ENCODE results near the gene NEU1. TPM values are rescaled to one million over a fixed set of nuclear protein-coding genes. Genes with fewer than 3 reads are reported as not detected.
"Not testable (repeated sequence)": the region's sequence is repeated elsewhere in the genome, so short reads cannot be mapped to it uniquely, and the experiment has no call there.

NEU1 gene
- 10 to 100 TPM; 20.8 to 42.7 (median 38.1) TPM for total RNA-seq

DNA sequence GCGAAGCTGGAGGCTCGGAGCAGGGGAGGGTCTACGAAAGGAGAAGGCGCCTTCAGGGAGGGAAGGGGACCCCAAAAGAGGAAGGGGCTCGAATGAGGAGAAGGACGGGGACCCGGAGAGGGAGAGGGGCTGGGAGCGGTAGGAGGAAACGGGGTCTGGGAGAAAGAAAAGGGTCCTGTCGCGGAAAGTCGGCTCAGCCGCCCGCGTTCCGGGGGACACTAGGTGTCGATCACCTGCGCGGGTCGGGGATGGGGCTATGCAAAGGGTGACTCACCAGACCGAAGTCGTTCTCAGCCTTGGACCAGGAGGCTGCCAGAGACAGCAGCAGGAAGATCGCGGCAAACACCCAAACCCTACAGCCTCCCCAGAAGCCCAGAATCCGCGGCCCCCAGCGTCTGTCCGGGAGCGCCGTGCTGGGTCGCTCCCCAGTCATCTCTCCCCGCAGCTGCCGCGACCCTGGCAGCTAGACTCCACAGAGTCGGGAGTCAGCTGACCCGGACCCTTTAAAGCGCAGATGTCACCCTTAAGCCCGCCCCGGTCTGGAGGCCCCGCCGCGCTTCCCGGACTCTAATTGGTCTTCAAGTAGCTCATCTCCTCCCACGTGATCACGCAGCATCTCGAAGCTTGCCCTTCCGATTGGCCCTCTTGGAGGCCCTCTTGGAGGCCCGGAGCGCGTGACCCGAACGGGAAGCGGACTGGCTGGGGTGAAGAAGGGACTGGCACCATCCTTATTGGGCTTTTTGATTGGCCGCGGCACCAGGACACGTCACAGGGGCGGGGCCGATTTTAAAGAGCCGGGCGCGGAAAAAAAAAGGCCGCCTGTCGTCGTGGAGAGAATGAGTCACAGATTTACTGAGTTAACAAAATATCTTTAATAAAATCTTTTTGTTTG is at the start of gene NEU1:
NEU1 (minus strand) TSS at position 478 of the 892 bp plus-strand sequence; CDS start at position 433, 45 bp downstream.
- peaks cover 20 to 22% of the 10 kb centered on the region in 2 donors for H3K4me1 ChIP-seq
- in situ Hi-C loops (cut with MboI; ENCODE audit: low sequenced_read_pairs in 4 of 4), result loop anchor here in 1 of 4 donors (25.0 kb wide), 1 partner anchor 1425 kb away; the partner anchor contains the start of genes B3GALT4, PFDN6, RGL2 and WDR46
- intact Hi-C loops (cut with DNase I; ENCODE audit: low total_unique reads), result loop anchor here (1.0 to 10.0 kb wide), 6 partner anchors 28 to 315 kb away; partner anchors contain the start of genes ATP6V1G2, CSNK2B, EHMT2 and NFKBIL1
- peak within 1 kb of the TSS; percentile 83 to 91 (median 88) for H3K27ac ChIP-seq
- DNase-seq (peak; percentile 100), ATAC-seq (peak; percentile 97)
- no peaks in the 10 kb centered on the region for H3K9me3 ChIP-seq
- peaks cover 0 to 36% of the 10 kb centered on the region in 2 donors for H3K36me3 ChIP-seq
- no peaks in the 10 kb centered on the region for H3K27me3 ChIP-seq
- peak within 1 kb of the TSS; percentile 69 to 92 (median 82) for H3K4me3 ChIP-seq
- peak; percentile 97 to 99 for TF ChIP-seq POLR2A (IDR thresholded peaks at IDR 0.05)
- TF ChIP-seq, protein P1, sequence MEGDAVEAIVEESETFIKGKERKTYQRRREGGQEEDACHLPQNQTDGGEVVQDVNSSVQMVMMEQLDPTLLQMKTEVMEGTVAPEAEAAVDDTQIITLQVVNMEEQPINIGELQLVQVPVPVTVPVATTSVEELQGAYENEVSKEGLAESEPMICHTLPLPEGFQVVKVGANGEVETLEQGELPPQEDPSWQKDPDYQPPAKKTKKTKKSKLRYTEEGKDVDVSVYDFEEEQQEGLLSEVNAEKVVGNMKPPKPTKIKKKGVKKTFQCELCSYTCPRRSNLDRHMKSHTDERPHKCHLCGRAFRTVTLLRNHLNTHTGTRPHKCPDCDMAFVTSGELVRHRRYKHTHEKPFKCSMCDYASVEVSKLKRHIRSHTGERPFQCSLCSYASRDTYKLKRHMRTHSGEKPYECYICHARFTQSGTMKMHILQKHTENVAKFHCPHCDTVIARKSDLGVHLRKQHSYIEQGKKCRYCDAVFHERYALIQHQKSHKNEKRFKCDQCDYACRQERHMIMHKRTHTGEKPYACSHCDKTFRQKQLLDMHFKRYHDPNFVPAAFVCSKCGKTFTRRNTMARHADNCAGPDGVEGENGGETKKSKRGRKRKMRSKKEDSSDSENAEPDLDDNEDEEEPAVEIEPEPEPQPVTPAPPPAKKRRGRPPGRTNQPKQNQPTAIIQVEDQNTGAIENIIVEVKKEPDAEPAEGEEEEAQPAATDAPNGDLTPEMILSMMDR (IDR thresholded peaks at IDR 0.05 in 4 of 5, conservative IDR thresholded peaks at IDR 0.05 in 1 of 5), result no peak

DNA sequence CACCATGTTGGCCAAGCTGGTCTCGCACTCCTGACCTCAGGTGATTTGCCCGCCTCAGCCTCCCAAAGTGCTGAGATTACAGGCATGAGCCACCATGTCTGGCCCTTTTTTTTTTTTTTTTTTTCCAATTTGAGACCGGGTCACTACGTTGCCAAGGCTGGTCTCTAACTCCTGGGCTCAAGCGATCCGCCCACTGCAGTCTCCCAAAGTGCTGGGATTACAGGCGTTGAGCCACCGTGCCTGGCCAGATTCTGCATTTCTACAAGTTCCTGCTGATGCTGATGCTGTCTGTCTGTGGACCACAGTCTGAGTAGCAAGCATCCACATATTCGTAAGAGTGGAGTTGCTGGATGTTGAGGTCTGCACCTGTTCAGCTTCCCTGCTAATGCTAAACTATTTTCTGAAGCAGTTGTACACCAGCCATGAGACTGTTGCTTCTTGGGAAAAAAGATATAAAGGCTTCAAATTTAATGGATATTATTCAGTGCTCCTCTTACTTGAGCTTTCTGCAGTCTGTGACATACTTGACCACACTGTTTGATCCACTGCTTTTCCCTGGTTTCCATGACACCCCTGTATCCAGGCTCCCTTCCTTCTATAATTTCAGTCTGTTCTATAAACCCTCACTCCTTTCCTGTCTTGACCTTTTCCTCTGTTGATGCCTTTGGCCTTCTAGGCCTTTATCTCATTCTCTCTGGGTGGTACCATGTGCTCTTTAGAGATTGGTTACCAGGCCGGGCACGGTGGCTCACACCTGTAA is 49.4 kb upstream of the NEU1 start:
- DNase-seq, result no peak
- in situ Hi-C loops (cut with MboI; ENCODE audit: low sequenced_read_pairs in 4 of 4), result no loop called here

DNA sequence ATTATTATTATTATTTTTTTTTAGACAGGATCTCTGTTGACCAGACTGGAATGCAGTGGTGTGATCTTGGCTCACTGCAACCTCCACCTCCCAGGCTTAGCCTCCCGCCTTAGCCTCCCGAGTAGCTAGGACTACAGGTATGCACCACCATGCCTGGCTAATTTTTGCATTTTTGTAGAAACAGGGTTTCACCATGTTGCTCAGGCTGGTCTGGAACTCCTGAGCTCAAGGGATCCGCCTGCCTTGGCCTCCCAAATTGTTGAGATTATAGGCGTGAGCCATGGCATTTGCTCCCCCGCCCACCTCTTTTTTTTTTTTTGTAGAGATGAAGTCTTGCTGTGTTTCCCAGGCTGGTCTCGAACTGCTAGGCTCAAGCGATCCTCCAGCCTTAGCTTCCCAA is 46.7 kb upstream of the NEU1 start:
- ATAC-seq; H3K4me1 ChIP-seq; intact Hi-C loops (cut with DNase I; ENCODE audit: low total_unique reads); DNase-seq; H3K27ac ChIP-seq; H3K36me3 ChIP-seq; H3K4me3 ChIP-seq; H3K27me3 ChIP-seq; H3K9me3 ChIP-seq: not testable (repeated sequence)
- in situ Hi-C loops (cut with MboI; ENCODE audit: low sequenced_read_pairs in 4 of 4), result loop anchor here in 2 of 4 donors (10.0 kb wide), 1 partner anchor 46 kb away; the partner anchor contains the start of genes NELFE (in 2 of the 2) and SKIC2 (in 2 of the 2)

More for the DNA sequence above, 49.4 kb upstream of the NEU1 start:
- intact Hi-C loops (cut with DNase I; ENCODE audit: low total_unique reads), result no loop called here
- Histone ChIP-seq H3K4me3 (no peak overlapping the region), H3K27me3 (no peaks in the 10 kb centered on the region), H3K9me3 (no peaks in the 10 kb centered on the region), H3K4me1 (no peaks in the 10 kb centered on the region), H3K36me3 (no peaks in the 10 kb centered on the region), H3K27ac (no peak overlapping the region)
- ATAC-seq, result no peak
- TF ChIP-seq, protein P1 (IDR thresholded peaks at IDR 0.05 in 4 of 5, conservative IDR thresholded peaks at IDR 0.05 in 1 of 5), result no peak
- no peak for TF ChIP-seq POLR2A (IDR thresholded peaks at IDR 0.05)

DNA sequence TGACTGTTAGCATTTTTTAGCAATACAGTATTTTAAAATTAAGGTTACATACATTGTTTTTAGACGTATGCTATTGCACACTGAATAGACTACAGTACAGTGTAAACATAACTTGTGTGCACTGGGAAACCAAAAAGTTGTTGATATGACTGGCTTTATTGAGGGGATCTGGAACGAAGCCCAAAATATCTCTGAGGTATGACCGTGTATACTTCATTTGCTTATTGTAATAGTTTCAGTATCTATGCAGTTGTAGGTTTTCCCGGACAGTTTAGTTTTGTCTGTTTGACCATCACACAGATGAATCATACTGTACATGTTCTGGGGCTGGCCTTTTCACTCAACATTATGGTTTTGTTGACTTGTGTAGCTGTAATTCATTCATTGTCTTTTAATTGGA is 46.2 kb upstream of the NEU1 start:
- no peaks in the 10 kb centered on the region for H3K27me3 ChIP-seq
- H3K9me3 ChIP-seq, result no peaks in the 10 kb centered on the region
- no peaks in the 10 kb centered on the region for H3K36me3 ChIP-seq
- TF ChIP-seq, protein P1 (IDR thresholded peaks at IDR 0.05 in 4 of 5, conservative IDR thresholded peaks at IDR 0.05 in 1 of 5), result no peak
- TF ChIP-seq POLR2A (IDR thresholded peaks at IDR 0.05), result no peak
- ATAC-seq, result no peak
- H3K4me3 ChIP-seq, result no peak overlapping the region
- DNase-seq, result no peak
- no peaks in the 10 kb centered on the region for H3K4me1 ChIP-seq
- in situ Hi-C loops (cut with MboI; ENCODE audit: low sequenced_read_pairs in 4 of 4), result loop anchor here in 2 of 4 donors (10.0 kb wide), 1 partner anchor 46 kb away; the partner anchor contains the start of genes NELFE (in 2 of the 2) and SKIC2 (in 2 of the 2)
- no peak overlapping the region for H3K27ac ChIP-seq
- intact Hi-C loops (cut with DNase I; ENCODE audit: low total_unique reads), result no loop called here

DNA sequence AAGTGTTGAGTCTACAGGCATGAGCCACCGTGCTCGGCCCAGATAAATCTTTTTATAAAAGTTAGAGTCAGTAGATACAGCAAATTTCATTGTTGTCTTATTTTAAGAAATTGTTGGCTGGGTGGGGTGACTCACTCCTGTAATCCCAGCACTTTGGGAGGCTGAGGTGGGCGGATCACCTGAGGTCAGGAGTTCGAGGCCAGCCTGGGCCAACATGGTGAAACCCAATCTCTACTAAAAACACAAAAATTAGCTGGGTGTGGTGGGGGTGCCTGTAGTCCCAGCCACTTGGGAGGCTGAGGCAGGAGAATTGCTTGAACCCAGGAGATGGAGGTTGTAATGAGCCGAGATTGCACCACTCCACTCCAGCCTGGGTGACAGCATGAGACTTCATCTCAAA is 45.6 kb upstream of the NEU1 start:
- H3K27me3 ChIP-seq; H3K36me3 ChIP-seq; H3K9me3 ChIP-seq; H3K4me3 ChIP-seq; ATAC-seq; H3K4me1 ChIP-seq; H3K27ac ChIP-seq; DNase-seq; intact Hi-C loops (cut with DNase I; ENCODE audit: low total_unique reads): not testable (repeated sequence)
- in situ Hi-C loops (cut with MboI; ENCODE audit: low sequenced_read_pairs in 4 of 4), result loop anchor here in 2 of 4 donors (10.0 kb wide), 1 partner anchor 47 kb away; the partner anchor contains the start of genes NELFE (in 2 of the 2) and SKIC2 (in 2 of the 2)

All from gastrocnemius medialis (tissue), 4 donors.